HG03442 (cell line): ENCODE results near the gene SFTPB.
"Not testable (repeated sequence)": the region's sequence is repeated elsewhere in the genome, so short reads cannot be mapped to it uniquely, and the experiment has no call there.

Experiments used
- ATAC-seq: cut with Tn5 transposase; IDR thresholded peaks from one replicate; pipeline ENCODE4 v1.9.1; 2021; ENCODE audit warnings: mild to moderate bottlenecking, moderate library complexity; ENCODE audit not compliant: unreplicated experiment

SFTPB gene

GRCh38 chr2:85668009-85668856, at the start of gene SFTPB:
Gene SFTPB, minus strand, starts transcription at chr2:85668199. Its CDS starts 16 bp downstream, at chr2:85668183.
- no peak for ATAC-seq

GRCh38 chr2:85717308-85718008, 49.5 kb upstream of the SFTPB start:
- no peak for ATAC-seq

GRCh38 chr2:85716346-85716914, 48.4 kb upstream of the SFTPB start:
- ATAC-seq, result no peak

GRCh38 chr2:85714841-85715240, 46.8 kb upstream of the SFTPB start:
- no peak for ATAC-seq

GRCh38 chr2:85714421-85714820, 46.4 kb upstream of the SFTPB start:
- ATAC-seq, result not testable (repeated sequence)

- no peak for ATAC-seq
These were observed 45.8 kb upstream of the SFTPB start for GRCh38 chr2:85713836-85714235.

- no peak for ATAC-seq
These were observed 45.0 kb upstream of the SFTPB start for GRCh38 chr2:85712849-85713612.

GRCh38 chr2:85712336-85712735, 44.3 kb upstream of the SFTPB start:
- ATAC-seq, result no peak

- ATAC-seq, result no peak
These were observed 43.6 kb upstream of the SFTPB start for GRCh38 chr2:85711578-85712060.

GRCh38 chr2:85710687-85711577, 42.9 kb upstream of the SFTPB start:
- ATAC-seq, result no peak

- no peak for ATAC-seq
These were observed 41.4 kb upstream of the SFTPB start for GRCh38 chr2:85709401-85709811.

GRCh38 chr2:85708641-85709040, 40.6 kb upstream of the SFTPB start:
- no peak for ATAC-seq

- ATAC-seq, result peak; percentile 42
These were observed 39.3 kb upstream of the SFTPB start for GRCh38 chr2:85707304-85707703.

- ATAC-seq, result no peak
These were observed 38.7 kb upstream of the SFTPB start for GRCh38 chr2:85706599-85707296.

- no peak for ATAC-seq
These were observed 38.1 kb upstream of the SFTPB start for GRCh38 chr2:85706063-85706462.

- ATAC-seq, result no peak
These were observed 37.7 kb upstream of the SFTPB start for GRCh38 chr2:85705680-85706039.

GRCh38 chr2:85704800-85705679, 37.0 kb upstream of the SFTPB start:
- ATAC-seq, result peak; percentile 69

- no peak for ATAC-seq
These were observed 36.0 kb upstream of the SFTPB start for GRCh38 chr2:85704038-85704437.
